ENCODE results near the gene CARNS1.

The CARNS1 gene

DNA sequence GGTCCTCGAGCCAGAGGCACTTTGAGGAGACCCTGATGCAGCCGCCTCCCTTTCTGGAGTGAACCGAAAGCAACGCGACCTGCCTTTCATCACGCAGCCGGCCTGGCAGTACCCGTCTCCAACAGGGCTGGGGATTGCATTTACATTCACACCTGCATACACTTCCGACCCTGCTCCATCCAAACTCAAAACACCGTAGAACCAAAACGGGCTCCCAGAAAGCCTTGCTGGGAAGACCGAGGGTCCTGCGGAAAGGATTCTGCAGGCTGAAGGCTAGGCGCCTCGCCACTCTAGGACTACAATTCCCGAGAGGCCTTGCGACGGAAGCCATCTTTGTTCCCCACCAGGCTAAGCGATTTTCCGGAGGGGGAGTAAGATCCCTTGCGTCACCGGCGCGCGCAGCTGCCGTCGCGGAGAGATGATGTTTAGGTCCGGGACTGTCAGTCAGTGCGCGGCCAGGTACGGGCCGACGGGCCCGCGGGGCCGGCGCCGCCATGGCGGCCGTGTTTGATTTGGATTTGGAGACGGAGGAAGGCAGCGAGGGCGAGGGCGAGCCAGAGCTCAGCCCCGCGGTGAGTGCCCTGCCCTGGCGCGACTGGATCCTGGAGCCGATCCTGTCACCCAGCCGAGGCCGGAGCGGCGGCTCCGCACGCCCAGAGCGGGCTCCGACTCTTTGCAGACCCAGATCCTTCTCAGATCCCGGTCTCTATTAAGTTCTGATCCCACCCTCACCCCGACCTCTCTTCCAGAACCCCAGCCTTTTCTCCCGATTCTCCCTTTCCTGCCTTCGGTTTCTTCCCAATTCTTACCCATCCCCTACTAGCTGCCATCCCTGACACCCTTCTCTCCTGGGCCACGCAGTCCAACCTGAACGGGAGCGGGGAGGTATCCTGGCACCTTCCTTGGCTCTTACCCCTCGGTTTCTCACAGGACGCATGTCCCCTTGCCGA lies 12.8 kb downstream of the CARNS1 start, which contains the start of gene RPS6KB2:
RPS6KB2 (plus strand) TSS at position 443 of the 950 bp plus-strand sequence; CDS start at position 495, 52 bp downstream.
- DNase-seq (ENCODE audit: low read depth), result peak; percentile 90

- no peak for DNase-seq (ENCODE audit: low read depth)
These were observed 13.7 kb downstream of the CARNS1 start for GRCh38 chr11:67429038-67429668.

GRCh38 chr11:67429722-67430121 lies 14.2 kb downstream of the CARNS1 start:
- no peak for DNase-seq (ENCODE audit: low read depth)

- DNase-seq (ENCODE audit: low read depth), result no peak
These were observed 16.1 kb downstream of the CARNS1 start for GRCh38 chr11:67431346-67432249.

DNA sequence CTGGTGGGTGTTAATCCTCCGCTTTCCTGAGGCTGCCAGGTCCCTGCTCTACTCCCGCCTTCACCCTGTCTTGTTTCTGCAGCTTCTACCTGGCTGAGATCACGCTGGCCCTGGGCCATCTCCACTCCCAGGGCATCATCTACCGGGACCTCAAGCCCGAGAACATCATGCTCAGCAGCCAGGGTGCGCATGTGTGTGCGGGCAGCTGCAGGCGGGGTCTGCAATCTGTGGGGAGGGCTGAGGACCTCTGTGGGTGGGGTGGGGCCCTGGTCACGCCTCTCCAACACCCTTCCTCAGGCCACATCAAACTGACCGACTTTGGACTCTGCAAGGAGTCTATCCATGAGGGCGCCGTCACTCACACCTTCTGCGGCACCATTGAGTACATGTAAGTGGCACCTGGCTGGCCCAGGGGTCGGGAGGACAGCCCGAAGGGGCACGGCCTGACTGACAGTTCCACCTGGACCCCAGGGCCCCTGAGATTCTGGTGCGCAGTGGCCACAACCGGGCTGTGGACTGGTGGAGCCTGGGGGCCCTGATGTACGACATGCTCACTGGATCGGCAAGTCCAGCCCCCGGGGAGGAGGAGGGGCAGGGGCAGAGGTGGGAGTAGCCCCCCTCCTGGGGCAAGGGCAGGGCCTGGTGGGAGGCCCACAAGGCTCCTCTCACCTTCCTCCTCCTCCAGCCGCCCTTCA lies 17.3 kb downstream of the CARNS1 start:
- DNase-seq (ENCODE audit: low read depth), result no peak

DNA sequence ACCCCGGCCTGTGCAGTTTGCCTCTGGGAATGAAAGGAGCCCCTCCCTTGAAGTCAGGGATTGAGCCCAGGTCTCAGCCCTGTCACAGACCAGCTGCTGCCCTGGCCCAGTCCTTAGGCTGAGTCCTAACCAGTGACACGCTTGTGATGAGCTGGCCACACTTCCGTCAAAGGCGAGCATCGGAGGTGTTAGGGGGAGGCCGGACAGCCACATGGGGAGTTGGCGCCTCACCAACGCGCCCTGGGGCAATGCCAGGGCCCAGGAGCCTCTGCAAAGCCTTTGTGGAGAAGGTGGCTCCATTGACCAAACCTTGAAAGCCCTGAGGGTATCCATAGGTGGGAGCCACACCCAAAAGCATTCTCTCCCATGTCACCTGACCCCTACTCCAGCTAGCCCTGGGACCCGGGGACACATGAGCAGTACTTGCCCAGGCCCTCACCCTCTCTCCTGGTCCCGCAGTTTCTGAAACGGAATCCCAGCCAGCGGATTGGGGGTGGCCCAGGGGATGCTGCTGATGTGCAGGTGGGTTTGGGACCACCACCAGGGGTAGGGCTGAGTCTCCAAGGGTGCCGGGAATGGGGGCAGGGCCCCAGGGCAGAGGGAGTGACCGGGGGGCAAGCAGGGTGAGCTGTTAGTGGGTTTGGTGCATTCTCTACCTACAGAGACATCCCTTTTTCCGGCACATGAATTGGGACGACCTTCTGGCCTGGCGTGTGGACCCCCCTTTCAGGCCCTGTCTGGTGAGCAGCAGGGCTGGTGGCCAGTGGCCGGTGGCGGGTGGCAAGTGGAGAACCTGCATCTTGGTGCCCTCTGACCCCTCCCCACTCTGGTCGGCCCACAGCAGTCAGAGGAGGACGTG lies 18.3 kb downstream of the CARNS1 start:
- DNase-seq (ENCODE audit: low read depth), result no peak

GRCh38 chr11:67434395-67434881 lies 19.0 kb downstream of the CARNS1 start:
- DNase-seq (ENCODE audit: low read depth), result no peak

GRCh38 chr11:67435031-67435726 lies 19.7 kb downstream of the CARNS1 start:
- no peak for DNase-seq (ENCODE audit: low read depth)

- DNase-seq (ENCODE audit: low read depth), result no peak
These were observed 20.4 kb downstream of the CARNS1 start for GRCh38 chr11:67435727-67436458.

GRCh38 chr11:67436459-67437081 lies 21.1 kb downstream of the CARNS1 start:
- DNase-seq (ENCODE audit: low read depth), result no peak

- no peak for DNase-seq (ENCODE audit: low read depth)
These were observed 21.8 kb downstream of the CARNS1 start, which contains the start of gene PTPRCAP for GRCh38 chr11:67437082-67437808. PTPRCAP (minus strand) TSS chr11:67437682; CDS start chr11:67437619, 63 bp downstream.

- DNase-seq (ENCODE audit: low read depth), result no peak
These were observed 22.3 kb downstream of the CARNS1 start for GRCh38 chr11:67437809-67438157.

- DNase-seq (ENCODE audit: low read depth), result no peak
These were observed 22.9 kb downstream of the CARNS1 start for GRCh38 chr11:67438158-67438902.

DNA sequence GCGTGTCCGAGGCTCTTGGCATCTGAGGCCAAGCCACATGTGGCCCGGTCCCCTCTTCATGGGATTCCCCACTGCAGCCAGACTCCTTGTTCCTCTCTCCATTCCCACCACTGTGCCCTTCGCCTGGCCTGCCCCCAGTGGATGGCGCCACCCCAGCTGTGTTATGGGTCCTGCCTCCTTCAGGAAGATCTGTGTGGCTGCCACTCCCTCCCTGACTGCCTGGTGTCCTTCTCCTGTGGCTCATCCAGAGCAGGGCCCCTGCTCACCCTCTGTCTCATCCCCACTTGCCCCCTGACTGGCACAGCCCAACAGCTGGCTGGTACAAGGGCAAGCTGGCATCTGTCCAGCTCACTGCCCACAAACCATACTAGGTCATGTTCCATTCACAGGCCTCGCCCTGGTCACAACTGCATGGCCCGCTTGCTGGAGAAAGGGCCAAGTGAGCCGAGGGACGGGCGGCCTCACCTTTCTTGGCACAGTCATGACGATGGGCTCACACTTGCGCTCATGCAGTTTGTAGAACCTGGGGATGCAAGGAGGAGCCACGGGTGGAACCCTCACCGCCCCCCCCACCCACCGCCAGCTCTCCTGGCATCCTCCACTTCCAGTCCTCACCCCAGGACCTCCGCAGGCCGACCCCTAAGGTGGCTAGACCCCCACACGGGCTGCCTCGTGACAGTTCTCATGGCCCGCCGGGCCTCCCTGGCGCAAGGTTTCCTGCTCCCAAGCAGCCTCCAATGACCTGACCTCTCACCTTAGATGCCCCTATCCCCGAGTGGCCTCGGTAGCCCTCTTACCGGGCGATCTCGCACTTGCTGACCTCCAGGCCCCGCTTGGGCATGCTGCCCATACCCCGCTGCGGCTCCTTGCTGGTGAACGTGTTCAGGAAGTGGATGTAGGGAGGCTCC lies 24.1 kb downstream of the CARNS1 start:
- no peak for DNase-seq (ENCODE audit: low read depth)

DNA sequence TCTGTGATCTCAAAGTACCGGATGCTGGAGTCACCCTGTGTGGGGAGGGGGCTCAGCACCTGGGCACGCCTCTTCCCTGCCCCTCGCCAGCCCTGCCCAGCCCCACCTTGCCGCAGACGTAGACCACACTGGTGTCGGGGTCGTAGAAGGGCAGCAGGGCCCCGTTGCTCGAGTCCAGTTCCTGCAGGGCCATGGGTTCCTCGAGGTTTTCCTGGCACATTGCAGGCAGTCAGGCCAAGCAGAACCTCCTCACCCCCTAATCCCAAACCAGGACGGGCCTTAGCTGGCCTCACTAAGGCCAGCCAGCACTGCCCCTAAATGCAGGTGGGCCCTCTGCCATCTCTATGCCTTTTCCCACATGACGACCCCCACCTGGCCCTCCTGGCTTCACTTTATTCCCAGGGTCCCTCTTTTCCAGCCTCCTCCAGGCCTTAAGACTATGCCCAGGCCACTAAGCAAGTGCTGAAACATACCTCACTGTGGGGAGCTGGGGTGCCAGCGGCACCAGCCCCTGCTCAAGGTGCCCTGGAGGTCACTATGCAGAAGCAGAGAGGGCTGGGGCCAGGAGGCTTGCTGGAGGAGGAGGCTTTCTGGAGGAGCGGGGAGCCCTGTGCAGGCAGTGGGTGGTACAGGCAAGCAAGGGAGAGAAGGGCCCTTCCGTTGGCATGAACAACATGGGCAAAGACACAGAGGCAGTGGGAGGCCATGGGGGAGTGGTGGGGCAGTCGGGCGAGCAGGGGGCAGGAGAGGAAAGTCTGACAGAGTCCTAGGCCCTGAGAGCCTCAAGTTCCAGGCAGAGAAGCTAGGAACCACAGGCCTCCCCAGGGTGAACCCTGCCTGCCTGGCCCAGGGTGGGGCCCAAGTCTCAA lies 25.0 kb downstream of the CARNS1 start:
- DNase-seq (ENCODE audit: low read depth), result no peak

Measured in HS-5 (cell line).